Heart left ventricle (tissue), 16 donors: ENCODE data around the gene SIGLEC12. TPM values are rescaled to one million over a fixed set of nuclear protein-coding genes. Genes with fewer than 3 reads are reported as not detected.

Source experiments
- ATAC-seq, 4 donors: fragments of 200-7000 bp; cut with Tn5 transposase; one replicate each; pipeline ENCODE4 v1.9.1; 2020 to 2022; ENCODE audit warnings: moderate library complexity in 4 of 4, mild to moderate bottlenecking in 3 of 4, moderate number of reproducible peaks in 1 of 4
- DNase-seq, 5 donors: peaks; one replicate each; pipeline ENCODE4 v3.0.0-alpha.2; 2020
- H3K27ac ChIP-seq, 12 donors: fragments of 200-600 bp; sonication (generic) in 4 of 12; one replicate each; pipeline versions ENCODE4 v1.5.0 to v1.8.0; 2016 to 2022; ENCODE audit warnings: mild to moderate bottlenecking in 2 of 12
- H3K27me3 ChIP-seq, 9 donors: fragments of 200-600 bp; sonication (generic) in 2 of 9; one replicate each; pipeline versions ENCODE4 v1.5.1 to v1.8.0; 2016 to 2022; ENCODE audit warnings: mild to moderate bottlenecking in 3 of 9
- H3K36me3 ChIP-seq, 9 donors: fragments of 200-600 bp; sonication (generic) in 2 of 9; one replicate each; pipeline versions ENCODE4 v1.5.0 to v1.8.0; 2018 to 2022; ENCODE audit warnings: mild to moderate bottlenecking in 2 of 9
- H3K4me1 ChIP-seq, 12 donors: fragments of 200-600 bp; sonication (generic) in 4 of 12; one replicate each; pipeline versions ENCODE4 v1.5.0 to v1.8.0; 2016 to 2022; ENCODE audit warnings: mild to moderate bottlenecking in 3 of 12
- H3K4me3 ChIP-seq, 12 donors: fragments of 200-600 bp; sonication (generic) in 4 of 12; one replicate each; pipeline versions ENCODE4 v1.5.0 to v1.8.0; 2017 to 2022; ENCODE audit warnings: mild to moderate bottlenecking in 9 of 12, moderate library complexity in 4 of 12
- H3K9me3 ChIP-seq, 12 donors: fragments of 200-600 bp; sonication (generic) in 4 of 12; one replicate each; pipeline versions ENCODE4 v1.5.0 to v1.8.0; 2016 to 2022; ENCODE audit warnings: mild to moderate bottlenecking in 1 of 12
- POLR2A ChIP-seq, 2 donors: fragments of 450-650 bp; IDR thresholded peaks; one replicate each; pipeline ENCODE4 v1.6.1; 2017; ENCODE audit warnings: antibody characterized with exemption in 2 of 2, mild to moderate bottlenecking in 2 of 2, moderate library complexity in 2 of 2
- WGBS, 4 donors: extraction: QIAGEN DNeasy Blood & Tissue Kit in 2 of 4; methylation state at CpG; one replicate each; pipeline versions ENCODE4 v1.1.5 to v1.1.7; 2013 to 2018; 5-methylcytosine and 5-hydroxymethylcytosine counted together
- intact Hi-C, 10 donors: fragments of 100-400 bp; cut with DNase I; formaldehyde crosslinking; loops; one replicate each; pipeline versions ENCODE4 v1.11.1 to v1.14.2; 2022
- polyA plus RNA-seq, 2 donors: library from polyadenylated mRNA; stranded (reverse); fragments of 200-250 nt; gene quantifications; one replicate each; pipeline ENCODE4 v1.2.3, GENCODE V29; 2013
- total RNA-seq, 9 donors: library from RNA; depleted of rRNA in 2 of 9; stranded (reverse); fragments of >200 nt in 2 of 9; fragmentation: NEBNext Ultra II Directional in 3 of 9; extraction: Animal tissue kit (Norgen Biotek cat#: 25700) in 3 of 9; gene quantifications; one replicate each; pipeline versions ENCODE4 v1.1.0 to v1.2.4, GENCODE V29; 2016 to 2023
- TF ChIP-seq, protein P1 (sequence below), 12 donors: fragments of 200-600 bp; sonication (generic) in 4 of 12; IDR thresholded peaks; one replicate each; pipeline versions ENCODE4 v1.5.0 to v1.8.0; 2018 to 2022; ENCODE audit warnings: antibody characterized with exemption in 12 of 12, mild to moderate bottlenecking in 5 of 12
- donor health status: ischemic (EF 13 %, LVEDD 7.1; RV severe dilation, severe dysfunction).
- donor health status: healthy with polysubstance abuse.
- donor health status: DM: no; HTN: yes; CAD: no.
- donor health status: DM: no; HTN: no; CAD: no.
- donor health status: ischemic (EF 25% LVEDD 6.9; RV normal size, moderate dysfunction).
- donor health status: ischemic (EF 25% LVEDD 5.7; RV mildly dilated, moderate dysfunction).
- donor health status: healthy.
- donor health status: DM: yes; HTN: yes; CAD: no.
- donor health status: ischemic (EF 35%, LVEDD 5.7; RV mildly dilated, moderate dysfunction).
- donor health status: nonischemic (EF 11% LVEDD 7.7; RV severe dilation, severe dysfunction).
- donor health status: DM: yes; HTN: yes; CAD: no.
- donor health status: PGD.
- donor health status: ischemic (EF 29% LVEDD 5.4; RV normal size, mild dysfunction).
- donor health status: nonischemic (EF 23%, LVEDD 6.1; RV moderate dilation, normal function).

Gene SIGLEC12
- total and polyA plus RNA-seq, 11 donors, result 0.15 to 0.43 (median 0.21) TPM; not detected in 6

GRCh38 chr19:51461723-51462161 is 39.9 kb downstream of the SIGLEC12 start:
- H3K27ac ChIP-seq, result peak overlapping the region in 1 of 12 donors; percentile 76
- peaks cover 0 to 59% (median 12%) of the 10 kb centered on the region in 9 donors for H3K27me3 ChIP-seq
- WGBS, 4 donors, result 64 to 76% (median 71%) methylated on average over 5 to 8 of the region's 8 CpGs
- intact Hi-C loops, result no loop called here
- DNase-seq (peak in 2 of 5 donors; percentile 14 to 38), ATAC-seq (peak in 3 of 4 donors; percentile 31 to 64 (median 48))
- no peaks in the 10 kb centered on the region for H3K36me3 ChIP-seq
- no peak overlapping the region for H3K4me3 ChIP-seq
- H3K9me3 ChIP-seq, result no peaks in the 10 kb centered on the region
- TF ChIP-seq, protein P1, sequence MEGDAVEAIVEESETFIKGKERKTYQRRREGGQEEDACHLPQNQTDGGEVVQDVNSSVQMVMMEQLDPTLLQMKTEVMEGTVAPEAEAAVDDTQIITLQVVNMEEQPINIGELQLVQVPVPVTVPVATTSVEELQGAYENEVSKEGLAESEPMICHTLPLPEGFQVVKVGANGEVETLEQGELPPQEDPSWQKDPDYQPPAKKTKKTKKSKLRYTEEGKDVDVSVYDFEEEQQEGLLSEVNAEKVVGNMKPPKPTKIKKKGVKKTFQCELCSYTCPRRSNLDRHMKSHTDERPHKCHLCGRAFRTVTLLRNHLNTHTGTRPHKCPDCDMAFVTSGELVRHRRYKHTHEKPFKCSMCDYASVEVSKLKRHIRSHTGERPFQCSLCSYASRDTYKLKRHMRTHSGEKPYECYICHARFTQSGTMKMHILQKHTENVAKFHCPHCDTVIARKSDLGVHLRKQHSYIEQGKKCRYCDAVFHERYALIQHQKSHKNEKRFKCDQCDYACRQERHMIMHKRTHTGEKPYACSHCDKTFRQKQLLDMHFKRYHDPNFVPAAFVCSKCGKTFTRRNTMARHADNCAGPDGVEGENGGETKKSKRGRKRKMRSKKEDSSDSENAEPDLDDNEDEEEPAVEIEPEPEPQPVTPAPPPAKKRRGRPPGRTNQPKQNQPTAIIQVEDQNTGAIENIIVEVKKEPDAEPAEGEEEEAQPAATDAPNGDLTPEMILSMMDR (IDR thresholded peaks at IDR 0.05), result no peak
- no peak for TF ChIP-seq POLR2A (IDR thresholded peaks at IDR 0.05)
- H3K4me1 ChIP-seq, result peaks cover 0 to 39% (median 0%) of the 10 kb centered on the region in 12 donors

GRCh38 chr19:51460164-51460992 is 41.2 kb downstream of the SIGLEC12 start:
- Histone ChIP-seq H3K27me3 (peaks cover 0 to 60% (median 10%) of the 10 kb centered on the region in 9 donors), H3K36me3 (no peaks in the 10 kb centered on the region), H3K27ac (no peak overlapping the region), H3K9me3 (no peaks in the 10 kb centered on the region), H3K4me3 (peak overlapping the region in 6 of 12 donors; percentile 21 to 33 (median 24)), H3K4me1 (peaks cover 0 to 30% (median 0%) of the 10 kb centered on the region in 12 donors)
- ATAC-seq (peak in 3 of 4 donors; percentile 29 to 47 (median 35)), DNase-seq (no peak)
- WGBS, 4 donors, result 53 to 59% (median 55%) methylated on average over 12 to 13 of the region's 13 CpGs
- TF ChIP-seq, protein P1 (IDR thresholded peaks at IDR 0.05), result no peak
- no peak for TF ChIP-seq POLR2A (IDR thresholded peaks at IDR 0.05)
- intact Hi-C loops, result no loop called here

DNA sequence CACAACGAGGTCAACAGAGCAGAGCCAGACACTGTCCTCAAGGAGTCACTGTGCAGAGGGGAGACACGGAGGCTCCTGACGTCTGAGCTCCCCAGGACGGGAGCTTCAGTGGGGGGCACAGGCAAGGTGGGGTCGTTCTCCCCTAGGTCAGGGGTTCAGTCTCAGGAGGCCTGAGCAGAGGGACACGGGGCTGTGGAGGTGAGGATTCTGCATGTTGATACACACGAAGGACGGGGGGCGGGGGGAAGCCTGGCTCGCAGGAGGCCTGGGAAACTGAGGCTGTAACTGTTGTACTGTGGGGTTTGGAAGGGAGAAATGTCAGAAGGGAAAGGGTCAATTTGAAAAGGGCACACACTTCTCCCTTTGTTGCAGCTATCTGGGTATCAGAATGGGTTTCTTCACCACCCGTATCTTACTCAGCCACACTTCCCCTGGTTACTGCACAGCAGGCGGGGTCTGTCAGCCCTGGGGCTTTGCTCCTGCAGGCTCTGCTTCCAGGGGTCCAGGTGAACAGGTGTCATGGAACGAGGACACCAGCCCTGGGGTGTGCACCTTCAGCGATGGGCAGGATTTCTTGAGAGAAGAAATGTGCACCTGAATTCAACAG is 42.6 kb downstream of the SIGLEC12 start:
- H3K9me3 ChIP-seq, result no peaks in the 10 kb centered on the region
- no peak for TF ChIP-seq POLR2A (IDR thresholded peaks at IDR 0.05)
- intact Hi-C loops, result no loop called here
- no peak for ATAC-seq
- H3K4me3 ChIP-seq, result no peak overlapping the region
- peaks cover 0 to 30% (median 0%) of the 10 kb centered on the region in 12 donors for H3K4me1 ChIP-seq
- no peak for DNase-seq
- WGBS, 4 donors, result 73 to 78% (median 76%) methylated on average over 14 of the region's 14 CpGs
- H3K27me3 ChIP-seq, result peaks cover 0 to 70% (median 10%) of the 10 kb centered on the region in 9 donors
- H3K27ac ChIP-seq, result no peak overlapping the region
- H3K36me3 ChIP-seq, result no peaks in the 10 kb centered on the region

DNA sequence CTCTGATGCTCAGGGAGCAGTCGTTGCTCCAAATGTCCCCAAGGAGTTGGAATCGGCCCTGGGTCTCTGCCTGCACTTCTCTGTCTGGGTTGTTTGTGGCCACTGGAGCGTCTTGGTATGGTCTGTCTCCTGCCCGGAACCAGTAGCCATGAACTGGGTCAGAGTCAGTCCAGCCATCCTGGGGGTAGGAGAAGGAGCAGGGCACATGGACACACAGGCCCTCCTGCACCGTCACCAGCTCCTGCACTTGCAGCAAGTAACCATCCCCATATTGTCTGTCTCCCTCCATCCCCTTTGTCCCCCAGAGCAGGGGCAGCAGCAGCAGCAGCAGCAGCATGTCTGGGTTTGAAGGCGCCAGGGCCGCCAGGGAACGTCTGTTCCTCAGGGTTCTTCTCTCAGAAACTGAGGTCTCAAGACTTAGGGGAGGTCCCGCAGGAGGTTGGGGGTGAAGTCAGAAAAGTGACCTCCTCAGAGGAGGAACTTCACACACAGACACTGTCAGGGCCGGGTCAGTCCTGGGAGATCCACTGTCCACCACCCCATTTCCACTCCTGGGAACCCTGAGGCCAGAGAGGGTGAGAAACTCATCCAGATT is 43.5 kb downstream of the SIGLEC12 start, which contains the start of gene SIGLEC8:
TSS of gene SIGLEC8 (minus strand) at position 404 of the 595 bp plus-strand sequence. CDS start at position 337, 67 bp downstream.
- Histone ChIP-seq H3K4me1 (peaks cover 0 to 28% (median 0%) of the 10 kb centered on the region in 12 donors), H3K27me3 (peaks cover 0 to 64% (median 9%) of the 10 kb centered on the region in 9 donors), H3K27ac (peak within 1 kb of the TSS in 1 of 12 donors; percentile 64), H3K9me3 (no peaks in the 10 kb centered on the region), H3K36me3 (no peaks in the 10 kb centered on the region), H3K4me3 (peak within 1 kb of the TSS in 1 of 12 donors; percentile 30)
- intact Hi-C loops, result no loop called here
- 61 to 67% (median 62%) methylated on average over 9 to 10 of the region's 10 CpGs for WGBS, 4 donors
- TF ChIP-seq POLR2A (IDR thresholded peaks at IDR 0.05), result no peak
- TF ChIP-seq, protein P1 (IDR thresholded peaks at IDR 0.05), result no peak
- DNase-seq, result no peak
- ATAC-seq, result no peak
